Measurements from ENCODE around the gene NFIX.

GRCh38 chr19:12997967-12998940 lies 3.0 kb downstream of the NFIX start:
- TF ChIP-seq, protein P1, sequence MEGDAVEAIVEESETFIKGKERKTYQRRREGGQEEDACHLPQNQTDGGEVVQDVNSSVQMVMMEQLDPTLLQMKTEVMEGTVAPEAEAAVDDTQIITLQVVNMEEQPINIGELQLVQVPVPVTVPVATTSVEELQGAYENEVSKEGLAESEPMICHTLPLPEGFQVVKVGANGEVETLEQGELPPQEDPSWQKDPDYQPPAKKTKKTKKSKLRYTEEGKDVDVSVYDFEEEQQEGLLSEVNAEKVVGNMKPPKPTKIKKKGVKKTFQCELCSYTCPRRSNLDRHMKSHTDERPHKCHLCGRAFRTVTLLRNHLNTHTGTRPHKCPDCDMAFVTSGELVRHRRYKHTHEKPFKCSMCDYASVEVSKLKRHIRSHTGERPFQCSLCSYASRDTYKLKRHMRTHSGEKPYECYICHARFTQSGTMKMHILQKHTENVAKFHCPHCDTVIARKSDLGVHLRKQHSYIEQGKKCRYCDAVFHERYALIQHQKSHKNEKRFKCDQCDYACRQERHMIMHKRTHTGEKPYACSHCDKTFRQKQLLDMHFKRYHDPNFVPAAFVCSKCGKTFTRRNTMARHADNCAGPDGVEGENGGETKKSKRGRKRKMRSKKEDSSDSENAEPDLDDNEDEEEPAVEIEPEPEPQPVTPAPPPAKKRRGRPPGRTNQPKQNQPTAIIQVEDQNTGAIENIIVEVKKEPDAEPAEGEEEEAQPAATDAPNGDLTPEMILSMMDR (conservative IDR thresholded peaks at IDR 0.05 in 1 of 2, IDR thresholded peaks at IDR 0.05 in 1 of 2; ENCODE audit: low read depth in 1 of 2, low read length in 2 of 2): no peak
- TF ChIP-seq EZH2 (IDR thresholded peaks at IDR 0.05; ENCODE audit: low read length, missing control alignments): no peak
